SJCRH30 (cell line): ENCODE data around the gene WDR47. TPM values are rescaled to one million over a fixed set of nuclear protein-coding genes. Genes with fewer than 3 reads are reported as not detected.

Experiments used
- DNase-seq, 2 experiments: peaks; one replicate each; pipeline ENCODE4 v3.0.0-alpha.2; 2015 to 2020
- H3K27ac ChIP-seq: fragments of 250-450 bp; sonication (Bioruptor Pico); 2 replicates; pipeline ENCODE4 v1.5.1; 2020; ENCODE audit warnings: mild to moderate bottlenecking, moderate library complexity
- H3K27me3 ChIP-seq: fragments of 250-450 bp; sonication (Bioruptor Pico); 2 replicates; pipeline ENCODE4 v1.5.1; 2020; ENCODE audit warnings: mild to moderate bottlenecking, moderate library complexity
- H3K36me3 ChIP-seq: fragments of 250-450 bp; sonication (Bioruptor Pico); 2 replicates; pipeline ENCODE4 v1.5.1; 2020; ENCODE audit warnings: mild to moderate bottlenecking, moderate library complexity
- H3K4me1 ChIP-seq: fragments of 250-450 bp; sonication (Bioruptor Pico); 2 replicates; pipeline ENCODE4 v1.5.1; 2020; ENCODE audit warnings: mild to moderate bottlenecking, moderate library complexity
- H3K4me3 ChIP-seq: fragments of 250-450 bp; sonication (Bioruptor Pico); 2 replicates; pipeline ENCODE4 v1.5.1; 2020; ENCODE audit warnings: mild to moderate bottlenecking, moderate library complexity
- H3K9me3 ChIP-seq: fragments of 250-450 bp; sonication (Bioruptor Pico); replicated peaks from 2 replicates; pipeline ENCODE4 v1.5.1; 2020; ENCODE audit warnings: mild to moderate bottlenecking, moderate library complexity
- total RNA-seq: library from RNA; depleted of rRNA; stranded (reverse); fragments of >200 nt; shearing (Covaris generic); gene quantifications from 2 replicates; pipeline ENCODE4 v1.2.3, GENCODE V29; 2014; rRNA removed

Gene WDR47
- 14.9 and 17.1 TPM in 2 replicates for total RNA-seq

DNA sequence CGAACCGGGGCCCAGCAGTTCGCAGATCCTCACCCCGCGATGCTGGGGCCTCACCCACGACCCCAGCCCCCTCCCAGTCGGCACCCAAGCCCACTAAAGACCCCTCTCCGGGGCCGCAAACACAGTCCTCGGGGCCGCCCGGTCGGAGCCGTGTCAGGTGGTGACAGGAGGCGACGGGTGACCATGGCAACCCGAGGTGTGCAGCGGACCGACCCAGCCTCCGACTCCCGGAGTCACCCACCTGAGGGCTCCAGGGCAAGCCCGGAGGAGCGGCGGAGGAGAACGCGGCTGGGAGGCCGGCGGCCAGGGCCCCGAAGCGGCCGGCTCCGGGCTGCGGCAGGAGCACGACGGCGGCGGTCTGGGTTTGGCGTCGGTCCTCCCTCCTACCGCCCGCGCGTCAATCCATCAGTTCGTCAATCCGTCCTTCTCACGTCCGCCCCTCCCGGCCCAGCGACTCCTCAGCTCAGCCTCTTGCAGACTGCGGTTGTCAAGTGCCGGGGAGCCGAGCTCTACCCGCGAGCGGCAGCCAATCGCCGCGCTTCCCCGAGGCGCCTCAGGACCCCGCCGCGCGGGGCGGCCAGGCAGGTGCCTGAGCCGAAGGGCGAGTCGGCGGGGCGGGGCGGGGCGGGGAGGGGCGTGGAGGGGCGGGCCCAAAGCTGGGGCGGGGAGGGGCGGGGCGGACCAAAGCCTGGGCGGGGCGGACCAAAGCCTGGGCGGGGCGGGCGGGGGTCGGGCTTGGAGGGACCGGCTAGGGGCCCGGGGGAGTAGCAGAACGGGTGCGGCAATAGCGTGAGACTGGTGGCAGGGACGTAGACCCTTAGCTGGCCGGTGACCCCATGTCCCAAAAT is at the start of gene WDR47:
Gene WDR47, minus strand, starts transcription at position 482 of the 848 bp plus-strand sequence. CDS start 18,590 bp downstream, outside the sequence.
- peaks cover 3% of the 10 kb centered on the region; the same call in 1 of the 2 replicates for H3K4me1 ChIP-seq
- peak within 1 kb of the TSS; percentile 18; the same call in 1 of the 2 replicates for H3K27ac ChIP-seq
- no peaks in the 10 kb centered on the region for H3K9me3 ChIP-seq
- H3K36me3 ChIP-seq: no peaks in the 10 kb centered on the region
- H3K4me3 ChIP-seq: peak within 1 kb of the TSS; percentile 97
- peak; percentile 94 to 95 for DNase-seq
- no peaks in the 10 kb centered on the region for H3K27me3 ChIP-seq

GRCh38 chr1:109091078-109091838 is 49.4 kb upstream of the WDR47 start:
- Histone ChIP-seq H3K27me3 (no peaks in the 10 kb centered on the region), H3K4me1 (peaks cover 8% of the 10 kb centered on the region; the same call in 1 of the 2 replicates), H3K27ac (peak overlapping the region; percentile 91), H3K4me3 (peak overlapping the region; percentile 85), H3K9me3 (no peaks in the 10 kb centered on the region), H3K36me3 (0 out of 2 replicates have a peak, but pooled peaks cover 3% of the 10 kb centered on the region)
- DNase-seq: peak; percentile 34 to 67

- Histone ChIP-seq H3K4me3 (peak within 1 kb of the TSS; percentile 85), H3K4me1 (peaks cover 8% of the 10 kb centered on the region; the same call in 1 of the 2 replicates)
- peak; percentile 94 to 96 for DNase-seq
Measured at GRCh38 chr1:109090196-109091077, 48.5 kb upstream of the WDR47 start, which contains the start of gene TMEM167B. Gene TMEM167B, plus strand, starts transcription at chr1:109090764. Its CDS starts 109 bp downstream, at chr1:109090873.

GRCh38 chr1:109089242-109090015 is 47.5 kb upstream of the WDR47 start:
- Histone ChIP-seq H3K4me3 (peak overlapping the region; percentile 85), H3K27ac (peak overlapping the region; percentile 91), H3K4me1 (peaks cover 14% of the 10 kb centered on the region), H3K27me3 (no peaks in the 10 kb centered on the region), H3K36me3 (0 out of 2 replicates have a peak, but pooled peaks cover 3% of the 10 kb centered on the region), H3K9me3 (no peaks in the 10 kb centered on the region)
- peak; percentile 95 to 98 for DNase-seq

More at GRCh38 chr1:109090196-109091077, 48.5 kb upstream of the WDR47 start, which contains the start of gene TMEM167B:
- H3K27me3 ChIP-seq: no peaks in the 10 kb centered on the region
- peak within 1 kb of the TSS; percentile 91 for H3K27ac ChIP-seq
- H3K36me3 ChIP-seq: 0 out of 2 replicates have a peak, but pooled peaks cover 3% of the 10 kb centered on the region
- no peaks in the 10 kb centered on the region for H3K9me3 ChIP-seq

- no peaks in the 10 kb centered on the region for H3K36me3 ChIP-seq
- peak overlapping the region; percentile 94 for H3K27ac ChIP-seq
- peaks cover 31% of the 10 kb centered on the region for H3K4me1 ChIP-seq
- H3K9me3 ChIP-seq: no peaks in the 10 kb centered on the region
- peak; percentile 36 to 54 for DNase-seq
- H3K27me3 ChIP-seq: no peaks in the 10 kb centered on the region
- no peak overlapping the region for H3K4me3 ChIP-seq
Measured at GRCh38 chr1:109084563-109085517, 42.9 kb upstream of the WDR47 start.

DNA sequence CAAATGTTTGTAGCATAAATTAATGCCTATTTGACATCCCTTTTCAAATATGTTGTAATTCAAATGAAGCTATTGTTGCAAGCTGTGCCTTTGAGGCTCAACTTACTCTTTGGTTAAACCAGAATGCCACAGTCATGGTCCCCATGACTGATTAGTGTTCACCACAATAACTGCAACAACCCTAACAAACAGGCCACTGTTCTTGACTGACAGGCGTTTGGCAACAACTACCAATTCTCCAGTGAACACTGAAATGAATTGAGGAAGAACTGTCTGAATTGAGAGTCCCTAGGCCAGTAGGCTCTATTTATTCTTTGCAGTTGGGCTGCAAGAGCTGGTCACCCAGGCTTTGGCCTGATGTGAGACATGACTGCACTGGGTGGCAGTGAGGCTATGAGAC is 42.0 kb upstream of the WDR47 start:
- H3K4me1 ChIP-seq: peaks cover 31% of the 10 kb centered on the region
- no peaks in the 10 kb centered on the region for H3K9me3 ChIP-seq
- peak overlapping the region; percentile 94 for H3K27ac ChIP-seq
- peak; percentile 75 to 92 for DNase-seq
- no peaks in the 10 kb centered on the region for H3K27me3 ChIP-seq
- no peaks in the 10 kb centered on the region for H3K36me3 ChIP-seq
- no peak overlapping the region for H3K4me3 ChIP-seq

DNA sequence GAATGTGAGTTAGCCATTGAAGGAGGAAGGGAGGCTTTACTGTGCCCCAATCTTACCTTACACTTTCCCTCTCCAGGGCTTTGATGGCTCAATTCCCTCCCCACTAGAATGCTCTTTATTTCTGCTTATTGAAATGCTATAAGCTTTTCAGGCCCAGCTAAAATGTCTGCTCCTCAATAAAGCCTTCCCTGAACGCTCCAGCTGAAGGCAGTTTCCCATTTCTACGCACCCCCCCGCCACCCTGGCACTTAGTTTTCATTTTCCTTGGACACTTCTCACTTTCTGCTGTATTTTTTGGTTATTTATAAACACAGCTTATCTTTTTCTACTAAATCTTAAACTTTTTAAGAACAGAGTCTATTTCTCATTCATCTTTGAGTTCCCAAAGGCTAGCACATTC is 41.6 kb upstream of the WDR47 start:
- peaks cover 29% of the 10 kb centered on the region for H3K4me1 ChIP-seq
- H3K4me3 ChIP-seq: no peak overlapping the region
- peak in 1 of 2 experiments; percentile 25 for DNase-seq
- no peaks in the 10 kb centered on the region for H3K36me3 ChIP-seq
- peak overlapping the region; percentile 94 for H3K27ac ChIP-seq
- no peaks in the 10 kb centered on the region for H3K9me3 ChIP-seq
- no peaks in the 10 kb centered on the region for H3K27me3 ChIP-seq

DNA sequence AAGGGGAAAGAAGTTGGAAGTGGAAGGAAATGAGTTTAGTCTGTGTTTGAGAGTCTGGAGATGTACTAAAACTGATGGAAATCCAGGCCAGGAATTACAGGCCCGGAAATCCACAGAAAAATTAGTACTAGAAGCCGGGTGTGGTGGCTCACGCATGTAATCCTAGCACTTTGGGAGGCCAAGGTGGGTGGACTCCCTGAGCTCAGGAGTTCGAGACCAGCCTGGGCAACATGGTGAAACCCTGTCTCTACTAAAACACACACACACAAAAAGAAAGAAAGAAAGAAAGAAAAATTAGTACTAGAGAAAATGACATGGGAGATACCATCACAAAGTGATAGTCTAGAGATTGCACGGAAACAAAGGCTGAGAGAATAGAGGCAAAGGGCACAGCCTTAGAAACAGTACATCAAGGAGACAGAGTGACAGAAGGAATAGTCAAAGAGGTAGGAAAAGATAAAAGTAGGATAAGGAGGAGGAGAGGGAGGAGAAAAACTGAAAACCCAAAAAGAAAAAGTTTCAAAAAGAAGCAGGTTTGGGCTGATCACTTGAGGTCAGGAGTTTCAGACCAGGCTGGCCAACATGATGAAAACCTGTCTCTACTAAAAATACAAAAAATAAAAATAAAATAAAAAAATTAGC is 38.7 kb upstream of the WDR47 start:
- Histone ChIP-seq H3K9me3 (no peaks in the 10 kb centered on the region), H3K36me3 (no peaks in the 10 kb centered on the region), H3K27me3 (no peaks in the 10 kb centered on the region), H3K27ac (no peak overlapping the region), H3K4me1 (peaks cover 23% of the 10 kb centered on the region), H3K4me3 (no peak overlapping the region)
- no peak for DNase-seq

- no peak overlapping the region for H3K4me3 ChIP-seq
- H3K36me3 ChIP-seq: no peaks in the 10 kb centered on the region
- no peaks in the 10 kb centered on the region for H3K9me3 ChIP-seq
- no peak for DNase-seq
- no peaks in the 10 kb centered on the region for H3K27me3 ChIP-seq
- no peak overlapping the region for H3K27ac ChIP-seq
- H3K4me1 ChIP-seq: peaks cover 15% of the 10 kb centered on the region
Measured at GRCh38 chr1:109079240-109079622, 37.3 kb upstream of the WDR47 start.

DNA sequence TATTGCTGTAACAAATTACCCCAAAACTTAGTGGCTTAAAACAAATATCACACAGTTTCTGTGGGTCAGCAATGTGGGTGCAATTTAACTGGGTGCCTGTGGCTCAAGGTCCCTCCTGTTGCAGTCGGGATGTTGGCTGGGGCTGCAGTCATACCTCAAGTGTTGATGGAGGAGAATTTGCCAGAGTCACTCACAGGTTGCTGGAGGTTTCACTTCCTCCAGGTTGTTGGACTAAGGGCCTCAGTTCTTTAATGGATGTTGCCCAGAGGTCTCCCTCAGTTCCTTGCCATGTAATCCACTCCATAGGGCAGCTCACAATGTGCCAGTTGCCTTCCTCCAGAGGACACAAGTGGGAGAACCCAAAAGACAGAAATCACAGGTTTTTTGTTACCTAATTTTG is 36.4 kb upstream of the WDR47 start:
- Histone ChIP-seq H3K9me3 (no peaks in the 10 kb centered on the region), H3K4me3 (no peak overlapping the region), H3K4me1 (peaks cover 5% of the 10 kb centered on the region), H3K36me3 (peaks cover under 1% of the 10 kb centered on the region; the same call in 1 of the 2 replicates), H3K27me3 (no peaks in the 10 kb centered on the region), H3K27ac (no peak overlapping the region)
- DNase-seq: no peak

- H3K4me3 ChIP-seq: peak within 1 kb of the TSS; percentile 70
- no peaks in the 10 kb centered on the region for H3K4me1 ChIP-seq
- no peaks in the 10 kb centered on the region for H3K27me3 ChIP-seq
- no peaks in the 10 kb centered on the region for H3K9me3 ChIP-seq
- H3K27ac ChIP-seq: peak within 1 kb of the TSS; percentile 84
- DNase-seq: peak; percentile 95 to 97
- H3K36me3 ChIP-seq: peaks cover 8% of the 10 kb centered on the region
Measured at GRCh38 chr1:109075531-109076490, 33.9 kb upstream of the WDR47 start, which contains the start of gene TAF13. Gene TAF13, minus strand, starts transcription at chr1:109076003. Its CDS starts 56 bp downstream, at chr1:109075947.
